ENCODE results near the gene TUBB4A. TPM values are rescaled to one million over a fixed set of nuclear protein-coding genes. Genes with fewer than 3 reads are reported as not detected.
"Not testable (repeated sequence)": the region's sequence is repeated elsewhere in the genome, so short reads cannot be mapped to it uniquely, and the experiment has no call there.

Gene TUBB4A
- polyA plus RNA-seq: 1 to 10 TPM in 1 of 3 donors, under 1 TPM in 2; 0.18 to 2.0 (median 0.68) TPM

DNA sequence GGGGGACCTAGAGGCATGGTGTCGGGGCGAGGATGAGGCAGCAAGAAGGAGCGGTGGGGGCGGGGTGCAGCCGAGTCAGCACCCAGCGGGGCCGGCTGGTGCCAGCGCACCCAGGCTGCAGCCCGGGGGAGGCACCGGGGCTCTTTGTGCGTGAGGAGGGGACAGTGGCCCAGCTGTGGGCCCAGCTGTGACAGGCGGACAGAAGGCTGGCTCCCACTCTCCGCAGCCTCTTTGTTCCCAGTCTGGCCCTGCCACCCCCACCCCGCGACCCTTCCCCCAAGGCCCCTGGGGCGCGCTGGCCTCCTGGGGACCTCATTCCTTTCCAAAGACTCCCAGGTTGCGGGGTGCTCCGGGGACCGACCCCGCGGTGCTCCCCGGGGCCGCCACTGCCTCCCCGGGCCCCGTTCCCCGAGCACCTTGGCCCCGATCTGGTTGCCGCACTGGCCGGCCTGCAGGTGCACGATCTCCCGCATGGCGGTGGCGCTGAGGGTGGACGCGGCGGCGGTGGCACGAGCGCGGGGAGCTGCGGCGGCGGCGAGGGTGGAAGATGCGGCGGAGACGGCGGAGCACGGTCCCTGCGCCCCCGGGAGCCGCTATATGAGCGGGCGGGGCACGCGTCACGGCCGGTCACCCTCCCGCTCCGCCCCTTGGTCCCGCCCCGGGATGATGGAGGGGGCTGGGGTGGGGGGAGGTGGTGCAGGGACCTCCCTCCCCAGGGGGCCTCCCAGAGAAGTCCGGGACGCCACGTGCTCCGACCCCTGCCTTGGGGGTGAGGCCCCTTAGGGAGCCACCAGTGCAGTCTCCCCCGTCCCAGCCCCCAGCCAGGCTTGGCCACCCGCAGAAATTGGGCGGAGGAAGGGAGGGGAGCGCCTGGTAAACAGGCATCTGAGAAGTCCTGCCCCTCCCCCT, at the start of gene TUBB4A:
TUBB4A (minus strand) TSS at position 570 of the 909 bp plus-strand sequence; CDS start at position 473, 97 bp downstream.
- WGBS, 3 donors: 1 to 2% (median 1%) methylated on average over 40 to 71 of the region's 71 CpGs
- H3K27ac ChIP-seq (ENCODE audit: low read depth, low read length): no peak within 1 kb of the TSS

DNA sequence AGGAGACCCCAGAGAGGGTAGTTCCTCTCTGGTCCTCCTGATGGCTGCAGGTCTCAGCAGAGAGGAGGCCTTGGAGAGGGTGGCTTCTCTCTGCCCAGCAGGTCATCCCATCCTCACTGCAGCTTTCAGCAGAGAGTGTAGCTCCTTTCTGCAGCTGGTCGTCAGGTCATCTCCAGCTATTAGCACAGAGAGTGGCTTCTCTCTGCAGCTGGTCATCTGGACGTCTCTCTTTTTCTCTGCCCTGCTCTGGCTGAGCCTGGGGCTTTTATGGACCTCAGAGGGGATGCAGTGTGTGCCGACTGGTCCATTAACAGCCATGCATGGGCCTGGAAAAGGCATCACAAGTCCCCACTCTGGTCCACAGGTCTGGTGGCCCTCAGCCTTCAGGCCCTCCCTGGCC, 49.0 kb upstream of the TUBB4A start:
- 72 to 92% (median 92%) methylated on average over 3 of the region's 3 CpGs for WGBS, 3 donors
- no peak overlapping the region for H3K27ac ChIP-seq (ENCODE audit: low read depth, low read length)

DNA sequence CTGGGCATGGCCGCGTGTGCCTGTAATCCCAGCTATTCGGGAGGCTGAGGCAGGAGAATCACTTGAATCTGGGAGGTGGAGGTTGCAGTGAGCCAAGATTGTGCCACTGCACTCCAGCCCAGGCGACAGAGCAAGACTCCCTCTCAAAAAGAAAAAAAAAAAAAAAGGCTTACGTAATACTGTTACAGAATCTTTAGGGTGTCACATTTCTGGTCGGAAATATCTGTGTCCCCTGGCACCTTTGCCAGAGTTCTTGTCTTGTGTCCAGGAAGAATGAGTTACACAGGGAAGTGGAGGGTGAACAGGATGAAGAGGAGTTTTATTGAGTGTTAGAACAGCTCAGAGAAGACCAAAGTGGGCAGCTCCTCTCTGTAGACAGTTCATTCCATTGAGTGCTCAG, 48.6 kb upstream of the TUBB4A start:
- WGBS, 3 donors: 67 to 73% (median 72%) methylated on average over 6 of the region's 6 CpGs
- H3K27ac ChIP-seq (ENCODE audit: low read depth, low read length): not testable (repeated sequence)

DNA sequence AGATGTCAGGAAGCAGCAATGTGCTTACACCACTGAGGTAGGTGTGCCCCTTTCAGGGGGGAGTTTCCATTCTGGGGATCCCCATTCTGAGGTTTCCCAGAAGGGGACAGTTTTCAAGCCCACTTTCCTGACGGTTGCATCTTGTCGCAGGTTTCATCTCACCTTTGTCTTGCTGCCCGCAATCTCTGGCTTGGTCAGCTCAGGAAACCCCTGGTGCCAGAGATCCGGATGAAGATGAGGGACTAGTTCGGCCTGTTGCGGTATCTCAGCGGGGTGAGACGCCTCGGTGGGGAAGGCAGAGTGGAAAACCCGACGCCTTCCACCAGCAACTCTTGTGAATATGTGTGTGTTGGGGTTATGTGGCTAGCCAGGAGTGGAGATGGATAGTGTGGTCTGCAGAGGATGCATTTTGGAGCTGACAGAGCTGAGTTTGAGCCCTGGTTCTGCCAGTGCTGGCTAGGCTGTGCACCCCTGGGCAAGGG, 41.8 kb upstream of the TUBB4A start:
- 63 to 77% (median 66%) methylated on average over 11 of the region's 11 CpGs for WGBS, 3 donors
- no peak overlapping the region for H3K27ac ChIP-seq (ENCODE audit: low read depth, low read length)

DNA sequence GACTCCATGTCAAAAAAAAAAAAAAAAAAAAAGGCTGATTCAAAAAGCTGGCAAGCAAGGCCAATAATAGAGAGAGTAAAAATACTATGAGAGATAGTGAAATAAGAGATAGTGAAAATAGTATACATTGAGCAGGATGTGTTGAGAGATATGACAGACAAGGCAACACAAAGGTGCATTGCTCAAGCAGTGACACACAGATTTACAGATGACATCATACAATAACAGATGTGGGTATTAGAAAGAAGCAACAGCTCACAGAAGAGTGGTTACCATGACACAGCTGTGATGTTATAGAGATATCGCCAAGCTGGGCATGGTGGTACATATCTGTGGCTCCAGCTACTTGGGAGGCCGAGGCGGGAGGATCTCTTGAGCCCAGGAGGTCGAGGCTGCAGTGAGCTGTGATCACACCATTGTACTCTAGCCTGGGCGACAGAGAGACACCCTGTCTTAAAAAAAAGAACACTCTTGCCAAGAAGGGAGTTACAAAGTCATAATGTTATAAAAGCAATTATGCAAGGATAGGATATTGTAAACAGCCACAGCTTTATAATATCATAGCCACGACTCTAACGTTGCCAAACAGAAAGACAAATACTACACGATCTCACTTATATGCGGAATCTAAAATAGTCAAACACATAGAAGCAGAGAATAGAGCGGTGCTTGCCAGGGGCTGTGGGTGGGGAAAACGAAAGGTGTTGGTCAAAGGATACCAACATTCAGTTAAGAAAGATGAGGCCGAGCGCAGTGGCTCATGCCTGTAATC, 39.0 kb upstream of the TUBB4A start:
- no peak overlapping the region for H3K27ac ChIP-seq (ENCODE audit: low read depth, low read length)
- 75 to 80% (median 76%) methylated on average over 13 of the region's 13 CpGs for WGBS, 3 donors

DNA sequence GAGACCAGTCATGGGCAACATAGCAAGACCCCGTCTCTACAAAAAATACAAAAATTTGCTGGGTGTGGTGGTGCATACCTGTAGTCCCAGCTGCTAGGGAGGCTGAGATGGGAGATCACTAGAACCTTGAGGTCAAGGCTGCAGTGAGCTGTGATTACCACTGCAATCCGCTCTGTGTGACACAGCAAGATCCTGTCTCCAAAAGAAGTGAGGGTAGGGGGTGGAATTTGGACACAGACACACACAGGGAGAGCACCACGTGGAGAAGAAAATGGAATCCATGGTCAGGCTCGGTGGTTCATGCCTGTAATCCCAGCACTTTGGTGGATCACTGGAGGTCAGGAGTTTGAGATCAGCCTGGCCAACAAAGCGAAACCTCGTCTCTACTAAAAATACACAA, 37.4 kb upstream of the TUBB4A start:
- WGBS, 3 donors: 80 to 90% (median 85%) methylated on average over 6 of the region's 6 CpGs
- H3K27ac ChIP-seq (ENCODE audit: low read depth, low read length): no peak overlapping the region

DNA sequence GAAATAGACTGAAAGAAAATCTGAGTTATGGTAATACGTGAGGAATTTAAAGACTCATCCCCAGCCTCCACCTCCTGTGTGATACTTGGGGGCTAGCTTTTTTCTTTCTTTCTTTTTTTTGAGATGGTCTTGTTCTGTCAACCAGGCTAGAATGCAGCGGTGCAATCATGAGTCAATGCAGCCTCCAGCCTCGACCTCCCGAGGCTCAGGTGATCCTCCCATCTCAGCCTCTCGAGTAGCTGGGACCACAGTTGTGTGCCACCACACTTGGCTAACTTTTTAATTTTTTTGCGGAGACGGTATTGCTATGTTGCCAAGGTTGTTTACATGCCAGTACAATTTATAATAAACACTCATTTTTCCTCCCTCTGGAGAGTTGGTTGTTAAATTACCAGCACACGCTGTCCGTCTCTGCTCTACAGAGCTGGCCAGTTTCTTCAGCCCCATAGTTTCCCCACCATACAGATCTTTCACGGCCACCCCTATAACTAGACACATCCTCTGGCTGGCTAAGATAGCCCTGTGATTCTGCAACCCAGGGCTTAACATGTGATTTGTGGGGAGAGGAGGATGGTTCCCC, 33.5 kb upstream of the TUBB4A start:
- no peak overlapping the region for H3K27ac ChIP-seq (ENCODE audit: low read depth, low read length)
- WGBS, 3 donors: 90 to 93% (median 90%) methylated on average over 10 of the region's 10 CpGs

DNA sequence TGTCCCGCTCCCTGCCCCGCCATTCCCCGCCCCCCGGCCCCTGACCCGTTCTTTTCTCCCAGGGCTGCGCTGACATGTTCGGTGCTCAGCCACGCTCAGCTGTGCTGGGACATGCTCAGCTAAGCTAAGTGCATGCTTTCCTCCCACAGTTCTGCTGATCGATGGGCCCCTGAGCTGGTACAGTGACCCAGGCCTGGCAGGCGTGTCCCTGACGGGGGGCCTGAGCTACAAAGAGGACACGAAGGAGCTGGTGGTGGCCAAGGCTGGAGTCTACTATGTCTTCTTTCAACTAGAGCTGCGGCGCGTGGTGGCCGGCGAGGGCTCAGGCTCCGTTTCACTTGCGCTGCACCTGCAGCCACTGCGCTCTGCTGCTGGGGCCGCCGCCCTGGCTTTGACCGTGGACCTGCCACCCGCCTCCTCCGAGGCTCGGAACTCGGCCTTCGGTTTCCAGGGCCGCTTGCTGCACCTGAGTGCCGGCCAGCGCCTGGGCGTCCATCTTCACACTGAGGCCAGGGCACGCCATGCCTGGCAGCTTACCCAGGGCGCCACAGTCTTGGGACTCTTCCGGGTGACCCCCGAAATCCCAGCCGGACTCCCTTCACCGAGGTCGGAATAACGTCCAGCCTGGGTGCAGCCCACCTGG, 32.5 kb upstream of the TUBB4A start:
- 44 to 84% (median 81%) methylated on average over 40 of the region's 40 CpGs for WGBS, 3 donors
- H3K27ac ChIP-seq (ENCODE audit: low read depth, low read length): no peak overlapping the region

DNA sequence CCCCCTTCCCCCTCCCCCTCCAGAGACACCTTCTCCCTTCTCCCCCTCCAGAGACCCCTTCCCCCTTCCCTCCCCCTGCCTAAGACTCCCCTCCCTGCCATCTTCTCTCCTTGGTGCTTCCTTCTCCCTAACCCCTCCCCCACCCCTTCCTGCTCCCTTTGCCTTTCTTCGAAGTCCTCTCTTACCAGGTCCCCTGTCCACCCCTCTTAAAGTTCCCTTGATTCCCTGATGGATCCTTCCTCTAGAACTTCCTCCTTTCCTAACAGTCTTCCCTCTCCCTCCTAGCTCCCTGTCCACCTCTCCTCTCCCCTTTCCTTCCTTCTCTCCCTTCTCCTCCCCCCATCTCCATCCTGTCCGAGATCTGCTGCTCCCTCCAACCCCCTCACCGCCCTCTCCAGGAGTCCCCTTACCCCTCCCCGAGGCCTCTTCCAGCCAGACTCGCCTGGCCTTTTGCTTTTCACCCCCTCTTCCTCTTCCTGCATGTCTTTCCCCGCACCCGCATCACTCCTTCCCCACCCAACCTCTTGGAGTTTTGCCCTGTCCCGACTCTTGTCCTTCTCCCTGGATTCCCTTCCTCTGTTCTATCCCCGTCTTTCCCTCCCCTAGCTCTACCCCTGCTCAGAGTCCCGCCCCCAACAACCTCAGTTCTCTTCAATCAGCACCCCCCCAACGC, 31.8 kb upstream of the TUBB4A start:
- 10 to 42% (median 36%) methylated on average over 10 to 11 of the region's 11 CpGs for WGBS, 3 donors
- no peak overlapping the region for H3K27ac ChIP-seq (ENCODE audit: low read depth, low read length)

DNA sequence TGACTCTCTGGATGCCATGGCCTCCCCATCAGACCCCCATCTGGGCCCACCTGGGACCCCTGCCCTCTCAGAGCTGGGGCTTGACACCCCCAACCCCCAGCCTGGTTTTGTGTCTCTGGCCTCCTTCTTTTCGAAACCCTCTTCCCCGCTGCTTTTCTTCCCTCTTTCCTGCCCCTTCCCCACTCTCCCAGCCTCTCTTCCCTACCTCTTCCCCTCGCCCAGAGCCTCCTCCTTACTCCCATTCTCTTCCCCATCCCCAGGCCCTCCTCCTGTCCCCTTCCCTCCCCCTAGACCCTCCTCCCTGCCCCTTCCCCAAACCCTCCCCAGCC, 30.9 kb upstream of the TUBB4A start:
- no peak overlapping the region for H3K27ac ChIP-seq (ENCODE audit: low read depth, low read length)
- WGBS, 3 donors: 38 to 60% (median 48%) methylated on average over 3 of the region's 3 CpGs

DNA sequence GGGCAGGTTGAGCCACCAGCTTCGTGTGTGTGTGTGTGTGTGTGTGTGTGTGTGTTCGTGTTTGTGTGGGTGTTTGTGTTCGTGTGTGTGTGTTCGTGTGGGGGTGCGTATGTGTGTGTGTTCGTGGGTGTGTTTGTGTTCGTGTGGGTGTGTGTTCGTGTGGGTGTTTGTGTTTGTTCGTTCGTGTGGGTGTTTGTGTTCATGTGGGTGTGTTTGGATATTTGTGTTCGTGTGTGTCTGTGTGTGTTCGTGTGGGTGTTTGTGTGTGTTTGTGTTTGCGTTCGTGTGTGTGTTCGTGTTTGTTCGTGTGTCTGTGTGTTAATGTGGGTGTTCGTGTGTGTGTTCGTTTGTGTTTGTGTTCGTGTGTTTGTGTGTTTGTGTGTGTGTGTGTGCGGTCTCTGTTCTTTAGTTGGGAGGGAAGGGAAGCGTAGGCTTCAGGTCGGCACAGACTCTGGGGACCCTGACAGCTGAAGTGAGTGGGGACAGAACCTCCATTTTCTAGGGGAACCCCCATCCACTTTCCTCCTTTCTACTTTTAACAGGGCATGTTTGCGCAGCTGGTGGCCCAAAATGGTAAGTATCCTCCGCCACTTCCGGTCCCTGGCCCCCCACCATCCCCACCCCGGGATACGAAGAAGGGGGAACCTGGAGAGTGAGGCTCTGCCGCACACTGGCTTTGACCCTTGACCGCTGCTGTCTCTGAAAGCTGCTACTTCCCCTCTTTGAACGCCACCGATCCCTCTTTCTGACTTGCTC, 30.3 kb upstream of the TUBB4A start:
- no peak overlapping the region for H3K27ac ChIP-seq (ENCODE audit: low read depth, low read length)
- 26 to 51% (median 47%) methylated on average over 30 to 31 of the region's 31 CpGs for WGBS, 3 donors

DNA sequence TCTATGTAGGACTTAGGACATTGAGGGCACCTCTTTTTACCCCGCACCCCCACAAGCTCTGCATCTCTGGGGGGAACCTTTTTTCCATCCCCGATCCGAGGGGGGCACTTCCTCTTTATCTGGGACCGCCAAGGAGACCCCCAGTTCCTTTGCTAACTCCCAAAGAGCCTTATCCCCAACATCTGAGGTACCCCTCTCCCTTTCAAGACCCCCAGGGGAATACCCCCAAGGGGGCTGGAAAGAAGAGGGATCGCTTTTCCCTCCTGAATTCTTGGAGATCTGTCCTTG, 29.8 kb upstream of the TUBB4A start:
- H3K27ac ChIP-seq (ENCODE audit: low read depth, low read length): no peak overlapping the region
- 39 to 55% (median 49%) methylated on average over 5 of the region's 5 CpGs for WGBS, 3 donors

DNA sequence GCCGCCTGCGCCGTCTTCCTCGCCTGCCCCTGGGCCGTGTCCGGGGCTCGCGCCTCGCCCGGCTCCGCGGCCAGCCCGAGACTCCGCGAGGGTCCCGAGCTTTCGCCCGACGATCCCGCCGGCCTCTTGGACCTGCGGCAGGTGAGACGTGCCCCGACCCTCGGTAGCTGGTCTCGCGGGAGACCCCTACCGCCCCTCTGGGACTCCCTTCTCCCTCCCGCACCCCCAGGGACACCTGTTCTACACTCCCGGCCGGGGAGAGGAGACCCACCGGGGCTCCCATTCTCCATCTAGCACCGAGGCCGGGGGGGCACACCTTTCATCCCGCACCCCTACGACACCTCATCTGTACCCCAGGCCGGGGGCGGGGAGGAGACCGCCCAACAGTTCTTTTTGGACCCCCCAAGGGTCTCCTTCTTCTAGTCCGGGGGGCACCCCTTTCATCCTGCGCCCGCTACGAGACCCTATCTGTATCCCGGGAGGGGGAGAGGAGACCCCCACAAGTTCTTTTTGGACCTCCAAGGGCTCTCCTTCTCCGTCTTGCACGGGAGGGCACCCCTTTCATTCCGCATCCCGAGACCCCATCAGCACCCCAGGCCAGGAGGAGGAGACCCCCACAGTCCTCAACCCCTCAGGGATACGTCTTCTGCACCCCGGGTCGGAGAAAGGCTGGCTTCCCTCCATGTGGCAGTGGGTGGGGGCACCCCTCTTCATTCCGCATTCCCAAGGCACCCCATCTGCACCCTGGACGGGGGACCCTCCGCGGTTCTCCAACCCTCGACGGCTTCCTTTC, 29.2 kb upstream of the TUBB4A start:
- 9 to 11% (median 10%) methylated on average over 53 to 57 of the region's 57 CpGs for WGBS, 3 donors
- H3K27ac ChIP-seq (ENCODE audit: low read depth, low read length): no peak overlapping the region

DNA sequence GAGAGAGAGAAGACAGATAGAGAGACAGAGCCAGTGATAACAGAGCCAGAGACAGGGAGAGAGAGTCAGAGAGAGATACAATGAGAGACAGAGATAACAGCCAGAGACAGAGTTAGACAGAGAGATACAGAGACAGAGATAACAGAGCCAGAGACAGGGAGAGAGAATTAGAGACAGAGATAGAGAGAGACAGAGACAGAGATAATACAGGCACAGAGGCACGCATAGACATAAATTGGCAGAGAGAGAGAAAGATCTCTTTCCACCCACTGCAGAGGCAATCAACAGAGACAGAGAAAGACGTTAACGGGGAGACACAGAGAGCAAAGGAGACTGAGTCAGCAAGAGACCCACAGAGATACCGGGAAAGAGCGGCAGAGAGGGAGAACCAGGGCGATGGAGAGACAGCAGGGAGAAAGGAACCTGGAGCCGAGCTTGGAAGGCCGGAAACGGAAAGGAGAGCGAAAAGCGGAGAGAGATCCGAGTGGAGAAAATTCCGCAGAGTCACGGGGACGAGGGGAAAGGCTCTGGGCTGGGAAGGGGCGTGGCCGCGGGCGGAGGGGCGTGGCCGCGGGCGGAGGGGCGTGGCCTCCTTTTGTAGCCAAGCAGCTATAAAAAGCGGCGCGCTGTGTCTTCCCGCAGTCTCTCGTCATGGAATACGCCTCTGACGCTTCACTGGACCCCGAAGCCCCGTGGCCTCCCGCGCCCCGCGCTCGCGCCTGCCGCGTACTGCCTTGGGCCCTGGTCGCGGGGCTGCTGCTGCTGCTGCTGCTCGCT, 28.5 kb upstream of the TUBB4A start, which contains the start of gene TNFSF9:
TNFSF9 (plus strand) TSS at position 641 of the 777 bp plus-strand sequence; CDS start at position 652, 11 bp downstream.
- H3K27ac ChIP-seq (ENCODE audit: low read depth, low read length): peak within 1 kb of the TSS; percentile 5
- WGBS, 3 donors: 1% methylated on average over 41 to 44 of the region's 44 CpGs

DNA sequence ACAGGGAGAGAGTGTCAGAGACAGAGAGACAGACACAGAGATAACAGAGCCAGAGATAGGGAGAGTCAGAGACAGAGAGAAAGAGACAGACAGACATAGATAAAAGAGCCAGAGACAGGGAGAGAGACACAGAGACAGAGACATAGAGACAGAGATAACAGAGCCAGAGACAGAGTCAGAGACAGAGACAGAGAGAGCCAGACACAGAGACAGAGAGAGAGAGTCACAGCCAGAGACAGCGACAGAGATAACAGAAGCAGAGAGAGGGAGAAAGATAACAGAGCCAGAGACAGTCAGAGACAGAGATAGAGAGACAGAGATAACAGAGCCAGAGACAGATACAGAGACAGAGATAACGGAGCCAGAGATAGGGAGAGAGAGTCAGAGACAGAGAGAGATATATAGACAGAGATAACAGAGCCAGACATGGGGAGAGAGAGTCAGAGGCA, 27.9 kb upstream of the TUBB4A start:
- H3K27ac ChIP-seq (ENCODE audit: low read depth, low read length): no peak overlapping the region
- WGBS, 3 donors: 59 to 84% (median 77%) methylated on average over 2 of the region's 2 CpGs

DNA sequence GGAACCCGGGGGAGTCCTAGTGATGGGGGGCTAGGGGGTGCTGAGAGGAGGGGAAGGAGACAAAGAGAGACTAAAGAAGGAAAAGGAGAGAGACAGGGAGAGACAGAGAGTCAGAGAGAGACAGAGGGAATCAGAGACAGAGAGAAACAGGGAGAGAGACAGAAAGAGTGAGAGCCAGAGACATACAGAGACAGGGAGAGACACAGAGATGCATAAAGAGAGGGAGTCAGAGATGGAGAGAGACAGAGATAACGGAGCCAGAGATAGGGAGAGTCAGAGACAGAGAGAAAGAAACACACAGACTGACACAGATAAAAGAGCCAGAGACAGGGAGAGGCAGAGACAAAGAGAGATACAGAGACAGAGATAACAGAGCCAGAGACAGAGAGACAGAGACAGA, 27.2 kb upstream of the TUBB4A start:
- WGBS, 3 donors: 24 to 60% (median 59%) methylated on average over 2 of the region's 2 CpGs
- no peak overlapping the region for H3K27ac ChIP-seq (ENCODE audit: low read depth, low read length)

Measured in adipose tissue (tissue), 3 donors.